Naive thymus-derived CD4-positive, alpha-beta T cell (primary cell): ENCODE results near the gene DDX51. TPM values are rescaled to one million over a fixed set of nuclear protein-coding genes. Genes with fewer than 3 reads are reported as not detected.

Source experiments
- ATAC-seq: fragments of 150-1000 bp; cut with Tn5 transposase; 2 replicates; pipeline ENCODE4 v1.10.0; 2021; ENCODE audit warnings: mild to moderate bottlenecking, moderate library complexity
- CTCF ChIA-PET: fragments of 350-600 bp; sonication (Branson Sonifier 250); formaldehyde crosslinking; loops from one replicate; lab custom pipeline; 2021; ENCODE audit warnings: antibody characterized with exemption; lab: Charles Lee
- POLR2A ChIA-PET: fragments of 350-600 bp; sonication (Branson Sonifier 250); formaldehyde crosslinking; loops from one replicate; lab custom pipeline; 2021; ENCODE audit warnings: antibody characterized with exemption, inconsistent platforms; lab: Charles Lee
- DNase-seq, 9 donors: peaks; one replicate each; pipeline versions ENCODE4 v3.0.0 to v3.0.0-alpha.2; 2020 to 2022; ENCODE audit warnings: mixed read lengths in 1 of 9
- H3K27ac ChIP-seq: one replicate; pipeline ENCODE4 v1.7.0; 2013; ENCODE audit warnings: mild to moderate bottlenecking, low read depth, low read length, moderate library complexity
- H3K27me3 ChIP-seq, 2 donors: one replicate each; pipeline ENCODE4 v1.7.0; 2013; ENCODE audit warnings: low read length in 2 of 2, mild to moderate bottlenecking in 2 of 2, moderate library complexity in 2 of 2; ENCODE audit not compliant: control insufficient read depth in 2 of 2, insufficient read depth in 2 of 2
- H3K36me3 ChIP-seq, 3 experiments: 1 replicate in 2 of 3; 2 replicates in 1 of 3; pipeline ENCODE4 v1.7.0; 2013; ENCODE audit warnings: low read length in 3 of 3, mild to moderate bottlenecking in 3 of 3, moderate library complexity in 1 of 3; ENCODE audit not compliant: insufficient read depth in 3 of 3, control insufficient read depth in 2 of 3
- H3K4me1 ChIP-seq, 2 donors: one replicate each; pipeline ENCODE4 v1.7.0; 2013; ENCODE audit warnings: low read length in 2 of 2, mild to moderate bottlenecking in 2 of 2, moderate library complexity in 1 of 2; ENCODE audit not compliant: control insufficient read depth in 2 of 2, insufficient read depth in 2 of 2
- H3K4me3 ChIP-seq: 2 replicates; pipeline ENCODE4 v1.7.0; 2013; ENCODE audit warnings: mild to moderate bottlenecking, low read length
- H3K9me3 ChIP-seq, 3 experiments: 1 replicate in 2 of 3; 2 replicates in 1 of 3; pipeline ENCODE4 v1.7.0; 2013; ENCODE audit warnings: low read length in 3 of 3; ENCODE audit not compliant: control insufficient read depth in 2 of 3
- H3K27ac Mint-ChIP-seq, 9 donors: one replicate each; pipeline ENCODE4 v1.8.0; 2020 to 2022; ENCODE audit warnings: mixed read lengths in 9 of 9, mild to moderate bottlenecking in 8 of 9, moderate library complexity in 5 of 9, inconsistent platforms in 2 of 9
- H3K27me3 Mint-ChIP-seq, 5 donors: one replicate each; pipeline ENCODE4 v1.8.0; 2021 to 2022; ENCODE audit warnings: mixed read lengths in 5 of 5, mild to moderate bottlenecking in 1 of 5
- H3K36me3 Mint-ChIP-seq, 5 donors: one replicate each; pipeline ENCODE4 v1.8.0; 2020 to 2022; ENCODE audit warnings: mixed read lengths in 5 of 5, mild to moderate bottlenecking in 3 of 5, inconsistent platforms in 1 of 5
- H3K4me1 Mint-ChIP-seq, 7 donors: one replicate each; pipeline ENCODE4 v1.8.0; 2020 to 2022; ENCODE audit warnings: mixed read lengths in 7 of 7, mild to moderate bottlenecking in 3 of 7, inconsistent platforms in 1 of 7
- H3K4me3 Mint-ChIP-seq, 10 donors: one replicate each; pipeline ENCODE4 v1.8.0; 2020 to 2022; ENCODE audit warnings: mild to moderate bottlenecking in 10 of 10, mixed read lengths in 10 of 10, moderate library complexity in 6 of 10, inconsistent platforms in 2 of 10
- H3K9me3 Mint-ChIP-seq, 11 donors: one replicate each; pipeline ENCODE4 v1.8.0; 2020 to 2022; ENCODE audit warnings: mixed read lengths in 11 of 11, mild to moderate bottlenecking in 4 of 11, inconsistent platforms in 1 of 11, moderate library complexity in 1 of 11
- intact Hi-C, 2 donors: fragments of 100-400 bp; cut with micrococcal nuclease; formaldehyde crosslinking; loops; one replicate each; pipeline ENCODE4 v1.15.1; 2023
- polyA plus RNA-seq, 2 donors: library from polyadenylated mRNA; unstranded; fragments of 300-500 nt; fragmentation: Illumina TruSeq; gene quantifications; one replicate each; pipeline ENCODE4 v1.2.3, GENCODE V29; 2021
- total RNA-seq, 6 experiments: library from RNA in 5 of 6; stranded (reverse) in 5 of 6; gene quantifications; 1 replicate in 5 of 6; 2 replicates in 1 of 6; pipeline ENCODE4 v1.2.3 and lab custom pipeline; 2021 to 2026

DDX51 gene
- total and polyA plus RNA-seq, 7 experiments from 2014 or later = 8.8 to 54.8 (median 49.5) TPM

DNA sequence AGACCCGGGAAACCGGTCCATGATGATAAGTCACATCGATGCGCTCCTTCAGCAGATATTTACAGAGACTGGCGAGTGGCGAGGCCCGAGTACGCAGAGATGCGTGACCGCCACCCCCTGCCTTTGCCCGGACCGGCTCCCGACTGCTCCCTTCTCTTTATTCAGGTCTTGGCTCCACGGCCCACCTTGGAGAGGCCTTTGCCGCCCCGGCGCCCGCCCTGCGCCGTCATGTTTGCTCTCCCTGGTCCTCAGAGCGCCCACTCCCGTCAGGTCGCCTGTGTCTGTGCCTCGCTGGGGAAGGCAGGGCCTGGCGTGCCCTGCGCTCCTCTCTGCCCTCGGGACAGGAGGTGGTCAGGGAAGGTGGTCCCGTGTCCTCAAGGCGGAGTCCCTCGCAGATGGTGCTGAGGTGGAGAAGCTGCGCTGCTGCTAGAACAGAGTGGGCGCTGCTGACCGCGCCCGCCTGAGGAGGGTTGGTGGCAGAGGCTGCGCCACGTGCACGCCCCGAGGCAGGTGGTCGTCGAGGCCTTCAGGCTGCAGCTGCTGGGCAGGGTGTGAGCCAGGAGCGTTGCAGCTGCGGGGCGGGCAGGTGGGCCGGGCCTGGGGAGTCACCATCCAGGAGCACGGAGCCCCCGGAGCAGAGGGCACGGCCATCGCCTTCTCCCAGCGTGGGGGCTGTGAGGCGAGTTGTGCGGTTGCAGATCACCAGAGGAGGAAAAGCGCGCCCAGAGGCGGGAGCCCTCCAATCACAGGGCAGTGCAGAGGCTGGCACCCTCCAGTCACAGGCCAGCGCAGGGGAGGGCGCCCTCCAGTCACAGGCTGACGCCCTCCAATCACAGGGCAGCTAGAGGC, 27.2 kb downstream of the DDX51 start:
- H3K27ac ChIP-seq = no peak overlapping the region
- Mint-ChIP-seq H3K36me3 (peaks cover 0 to 19% (median 4%) of the 10 kb centered on the region in 5 donors), H3K9me3 (no peaks in the 10 kb centered on the region), H3K4me3 (no peak overlapping the region), H3K4me1 (peaks cover 0 to 2% (median 0%) of the 10 kb centered on the region in 7 donors), H3K27me3 (no peaks in the 10 kb centered on the region), H3K27ac (no peak overlapping the region)
- ATAC-seq (no peak), DNase-seq (no peak)
- H3K27me3 ChIP-seq = no peaks in the 10 kb centered on the region
- H3K4me3 ChIP-seq = no peak overlapping the region
- ChIA-PET CTCF (no interaction called here), POLR2A (no interaction called here)
- H3K4me1 ChIP-seq = no peaks in the 10 kb centered on the region
- no peaks in the 10 kb centered on the region for H3K9me3 ChIP-seq
- intact Hi-C loops = no loop called here
- peaks cover 5 to 52% (median 7%) of the 10 kb centered on the region in 3 experiments for H3K36me3 ChIP-seq

DNA sequence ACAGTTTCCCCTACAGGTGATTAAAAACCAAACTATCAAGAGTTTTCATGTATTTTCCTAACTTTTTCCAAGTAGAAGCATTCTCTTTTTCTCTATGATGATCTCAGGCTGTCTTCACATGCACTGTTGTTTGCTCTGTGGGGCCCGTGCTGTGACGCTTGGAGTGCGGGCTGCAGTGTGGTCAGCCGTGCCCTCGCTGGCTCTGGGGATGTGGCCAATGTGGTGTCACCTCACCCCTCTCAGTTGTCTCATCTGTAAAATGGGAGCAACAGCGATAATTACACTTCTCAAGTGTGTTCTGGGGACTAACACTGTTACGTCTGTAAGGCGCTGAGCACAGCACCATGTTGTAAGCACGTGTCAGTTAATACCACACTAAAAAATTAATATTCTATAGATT, 28.6 kb downstream of the DDX51 start:
- POLR2A ChIA-PET = no interaction called here
- Mint-ChIP-seq H3K4me3 (no peak overlapping the region), H3K36me3 (peaks cover 4 to 23% (median 10%) of the 10 kb centered on the region in 5 donors)

GRCh38 chr12:132114667-132115066, 29.5 kb downstream of the DDX51 start:
- Mint-ChIP-seq H3K27me3 (no peaks in the 10 kb centered on the region), H3K4me1 (peaks cover 0 to 2% (median 0%) of the 10 kb centered on the region in 7 donors), H3K36me3 (peaks cover 4 to 25% (median 13%) of the 10 kb centered on the region in 5 donors), H3K4me3 (no peak overlapping the region), H3K9me3 (no peaks in the 10 kb centered on the region), H3K27ac (no peak overlapping the region)
- ChIA-PET POLR2A (no interaction called here), CTCF (no interaction called here)
- Histone ChIP-seq H3K36me3 (peaks cover 0 to 58% (median 9%) of the 10 kb centered on the region in 3 experiments), H3K4me3 (no peak overlapping the region), H3K4me1 (no peaks in the 10 kb centered on the region), H3K27me3 (no peaks in the 10 kb centered on the region), H3K9me3 (no peaks in the 10 kb centered on the region), H3K27ac (no peak overlapping the region)
- intact Hi-C loops = no loop called here
- no peak for ATAC-seq
- no peak for DNase-seq

More for the DNA sequence above, 28.6 kb downstream of the DDX51 start:
- Mint-ChIP-seq H3K27me3 (no peaks in the 10 kb centered on the region), H3K9me3 (no peaks in the 10 kb centered on the region), H3K4me1 (peaks cover 0 to 2% (median 0%) of the 10 kb centered on the region in 7 donors), H3K27ac (no peak overlapping the region)
- DNase-seq = no peak
- CTCF ChIA-PET = no interaction called here
- no peaks in the 10 kb centered on the region for H3K27me3 ChIP-seq
- H3K4me1 ChIP-seq = no peaks in the 10 kb centered on the region
- H3K9me3 ChIP-seq = no peaks in the 10 kb centered on the region
- intact Hi-C loops = no loop called here
- peaks cover 0 to 54% (median 5%) of the 10 kb centered on the region in 3 experiments for H3K36me3 ChIP-seq
- no peak for ATAC-seq
- H3K4me3 ChIP-seq = no peak overlapping the region
- no peak overlapping the region for H3K27ac ChIP-seq

GRCh38 chr12:132111654-132112304, 32.3 kb downstream of the DDX51 start:
- Mint-ChIP-seq H3K27me3 (no peaks in the 10 kb centered on the region), H3K4me3 (no peak overlapping the region), H3K9me3 (no peaks in the 10 kb centered on the region), H3K4me1 (peaks cover 0 to 4% (median 0%) of the 10 kb centered on the region in 7 donors), H3K27ac (peak overlapping the region in 2 of 9 donors; percentile 6 to 66), H3K36me3 (peaks cover 4 to 35% (median 16%) of the 10 kb centered on the region in 5 donors)
- CTCF ChIA-PET = no interaction called here
- ATAC-seq = no peak
- Histone ChIP-seq H3K4me1 (no peaks in the 10 kb centered on the region), H3K36me3 (peaks cover 0 to 66% (median 9%) of the 10 kb centered on the region in 3 experiments), H3K4me3 (no peak overlapping the region), H3K27ac (no peak overlapping the region), H3K27me3 (no peaks in the 10 kb centered on the region), H3K9me3 (no peaks in the 10 kb centered on the region)
- POLR2A ChIA-PET = no interaction called here
- intact Hi-C loops = no loop called here
- no peak for DNase-seq

- intact Hi-C loops = no loop called here
- Mint-ChIP-seq H3K27ac (no peak overlapping the region), H3K4me1 (peaks cover 0 to 4% (median 0%) of the 10 kb centered on the region in 7 donors), H3K27me3 (no peaks in the 10 kb centered on the region), H3K4me3 (no peak overlapping the region), H3K9me3 (no peaks in the 10 kb centered on the region), H3K36me3 (peaks cover 4 to 31% (median 15%) of the 10 kb centered on the region in 5 donors)
- ChIA-PET POLR2A (no interaction called here), CTCF (no interaction called here)
- ATAC-seq = no peak
- Histone ChIP-seq H3K36me3 (peaks cover 0 to 58% (median 9%) of the 10 kb centered on the region in 3 experiments), H3K4me3 (no peak overlapping the region), H3K27me3 (no peaks in the 10 kb centered on the region), H3K9me3 (no peaks in the 10 kb centered on the region), H3K27ac (no peak overlapping the region), H3K4me1 (no peaks in the 10 kb centered on the region)
- DNase-seq = no peak
These were observed 33.4 kb downstream of the DDX51 start for GRCh38 chr12:132110677-132111076.

GRCh38 chr12:132109741-132110140, 34.4 kb downstream of the DDX51 start:
- Mint-ChIP-seq H3K27ac (no peak overlapping the region), H3K9me3 (no peaks in the 10 kb centered on the region), H3K27me3 (no peaks in the 10 kb centered on the region), H3K4me1 (peaks cover 0 to 8% (median 0%) of the 10 kb centered on the region in 7 donors), H3K36me3 (peaks cover 7 to 35% (median 14%) of the 10 kb centered on the region in 5 donors), H3K4me3 (no peak overlapping the region)
- H3K27me3 ChIP-seq = no peaks in the 10 kb centered on the region
- ATAC-seq (no peak), DNase-seq (no peak)
- H3K4me3 ChIP-seq = no peak overlapping the region
- no peaks in the 10 kb centered on the region for H3K9me3 ChIP-seq
- H3K4me1 ChIP-seq = no peaks in the 10 kb centered on the region
- intact Hi-C loops = no loop called here
- POLR2A ChIA-PET = no interaction called here
- peaks cover 0 to 56% (median 9%) of the 10 kb centered on the region in 3 experiments for H3K36me3 ChIP-seq
- CTCF ChIA-PET = no interaction called here
- no peak overlapping the region for H3K27ac ChIP-seq
